Astrocyte of the hippocampus (primary cell): ENCODE data around the gene OR2L3.
"Not testable (repeated sequence)": the region's sequence is repeated elsewhere in the genome, so short reads cannot be mapped to it uniquely, and the experiment has no call there.

Experiments used
- DNase-seq: peaks from one replicate; pipeline ENCODE4 v3.0.0; 2011; ENCODE audit warnings: low read depth, low spot score

OR2L3 gene, protein sequence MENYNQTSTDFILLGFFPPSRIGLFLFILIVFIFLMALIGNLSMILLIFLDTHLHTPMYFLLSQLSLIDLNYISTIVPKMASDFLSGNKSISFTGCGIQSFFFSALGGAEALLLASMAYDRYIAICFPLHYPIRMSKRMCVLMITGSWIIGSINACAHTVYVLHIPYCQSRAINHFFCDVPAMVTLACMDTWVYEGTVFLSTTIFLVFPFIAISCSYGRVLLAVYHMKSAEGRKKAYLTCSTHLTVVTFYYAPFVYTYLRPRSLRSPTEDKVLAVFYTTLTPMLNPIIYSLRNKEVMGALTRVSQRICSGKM

DNA sequence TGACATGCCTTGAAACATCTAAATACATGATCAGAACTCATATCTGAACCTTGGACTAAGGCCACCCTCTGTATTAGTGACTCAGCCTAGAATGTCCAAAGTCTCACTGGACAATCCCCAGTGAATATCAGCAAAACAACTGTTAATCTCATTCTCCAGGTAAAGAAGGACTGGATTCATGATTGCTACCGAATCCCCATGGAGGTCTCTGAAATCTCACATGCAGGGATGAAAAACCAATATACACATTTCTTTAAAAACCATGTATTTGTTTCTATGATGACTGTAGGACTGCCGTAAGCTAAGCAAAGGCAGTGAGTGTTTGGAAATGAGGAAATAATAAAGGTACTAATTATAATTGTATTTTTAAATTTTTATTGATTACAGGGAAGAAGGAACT, at the start of gene OR2L3:
TSS of gene OR2L3 (plus strand) at position 301 of the 400 bp plus-strand sequence. CDS start 13,846 bp downstream, outside the sequence.
- no peak for DNase-seq

DNA sequence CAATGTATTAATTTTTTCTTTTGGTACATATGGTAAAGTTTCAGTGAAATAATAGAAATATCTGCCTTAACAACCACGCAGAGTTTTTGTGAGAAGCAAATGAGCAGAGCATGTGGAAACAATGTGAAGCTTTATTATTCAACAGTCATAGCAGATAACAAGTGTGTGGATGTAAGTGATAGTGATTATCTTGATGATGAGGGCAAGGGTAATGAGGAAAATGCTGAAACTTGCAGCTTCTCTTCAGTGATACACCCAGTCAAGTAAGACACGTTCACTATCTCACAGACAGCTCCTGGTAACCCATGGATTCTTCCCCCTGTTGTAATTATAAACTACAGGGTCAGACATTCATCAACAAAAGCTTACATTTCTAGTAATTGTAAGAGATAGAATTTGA, 47.8 kb upstream of the OR2L3 start:
- DNase-seq, result no peak

DNA sequence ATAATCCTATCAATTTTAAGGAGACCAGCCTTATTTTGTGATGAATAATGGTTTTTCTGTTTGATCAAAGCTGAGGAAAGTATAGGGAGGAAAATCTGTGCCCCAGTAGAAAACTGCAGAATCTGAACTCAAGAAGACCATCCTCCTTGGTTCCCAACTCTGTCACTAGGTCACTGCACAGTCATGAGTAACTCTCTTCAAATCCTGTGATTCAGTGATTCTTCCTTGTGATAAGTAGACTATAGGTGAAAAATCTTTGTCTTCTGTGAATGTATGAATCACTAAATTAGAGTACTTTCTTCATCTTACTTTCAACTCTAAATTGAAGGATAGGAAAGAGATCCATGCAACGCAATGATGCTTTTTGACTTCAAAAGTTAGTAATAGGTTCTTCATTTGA, 46.5 kb upstream of the OR2L3 start:
- no peak for DNase-seq

DNA sequence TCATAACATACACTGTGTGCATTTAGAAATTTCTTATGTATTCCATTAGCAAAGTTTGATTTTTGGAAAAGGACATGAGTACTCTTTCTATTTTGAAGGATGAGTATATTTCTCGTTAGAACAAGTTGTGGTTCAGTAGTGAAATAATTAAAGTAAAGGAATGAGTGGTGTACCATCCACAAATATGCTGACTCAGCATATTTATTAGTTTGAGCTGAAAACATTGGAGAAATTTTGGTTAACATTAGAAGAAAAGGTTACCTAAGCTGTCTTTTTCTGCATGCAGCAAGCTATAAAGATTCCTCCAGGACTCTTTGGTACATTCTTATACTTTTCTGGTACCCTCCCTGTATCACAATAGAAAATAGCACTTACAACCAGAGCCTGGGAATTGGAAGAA, 38.9 kb upstream of the OR2L3 start:
- no peak for DNase-seq

DNA sequence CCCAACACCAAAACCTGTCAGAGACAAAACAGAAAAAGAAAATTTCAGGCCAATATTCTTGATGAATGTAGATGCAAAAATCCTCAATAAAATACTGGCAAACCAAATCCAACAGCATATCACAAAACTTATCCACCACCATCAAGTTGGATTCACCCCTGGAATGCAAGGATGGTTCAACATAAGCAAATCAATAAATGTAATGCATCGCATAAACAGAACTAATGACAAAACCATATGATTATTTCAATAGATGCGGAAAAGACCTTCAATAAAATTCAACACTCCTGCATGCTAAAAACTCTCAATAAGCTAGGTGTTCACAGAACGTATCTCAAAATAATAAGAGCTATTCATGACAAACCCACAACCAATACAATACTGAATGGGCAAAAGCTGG, 37.0 kb upstream of the OR2L3 start:
- DNase-seq, result no peak

DNA sequence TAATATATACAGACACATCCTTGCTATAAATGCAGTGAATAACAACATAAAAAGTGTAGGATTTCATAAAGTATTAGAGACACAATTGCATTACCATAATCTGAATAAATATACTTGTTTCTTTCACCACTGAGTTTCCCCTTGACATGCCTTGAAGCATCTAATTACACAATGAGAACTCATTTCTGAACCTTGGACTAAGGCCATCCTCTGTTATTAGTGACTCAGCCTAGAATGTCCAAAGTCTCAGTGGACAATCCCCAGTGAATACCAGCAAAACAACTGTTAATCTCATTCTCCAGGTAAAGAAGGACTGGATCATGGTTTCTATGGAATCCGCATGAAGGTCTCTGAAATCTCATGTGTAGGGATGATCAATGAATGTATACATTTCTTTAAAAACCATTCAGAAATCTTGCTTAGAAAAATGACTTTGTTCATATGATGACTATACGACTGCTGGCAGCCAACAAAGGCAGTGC, 33.4 kb upstream of the OR2L3 start, which contains the start of gene OR2L5:
TSS of gene OR2L5 (plus strand) at position 432 of the 482 bp plus-strand sequence. CDS start 8,288 bp downstream, outside the sequence.
- DNase-seq, result no peak

DNA sequence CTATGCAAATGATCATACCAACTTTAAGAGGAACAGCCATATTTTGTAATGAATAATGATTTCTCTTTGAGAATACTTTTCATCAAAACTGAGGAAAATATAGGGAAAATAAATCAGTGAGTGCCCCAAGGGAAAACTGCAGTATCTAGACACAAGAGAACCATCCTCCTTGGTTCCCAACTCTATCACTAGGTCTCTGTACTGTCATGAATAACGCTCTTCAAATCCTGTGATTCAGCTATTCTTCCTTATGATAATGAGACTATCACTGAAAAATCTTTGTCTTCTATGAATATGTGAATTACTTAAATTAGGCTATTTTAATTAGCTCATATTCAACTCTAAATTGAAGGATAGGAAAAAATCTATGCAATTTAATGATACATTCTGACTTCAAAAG, 30.8 kb upstream of the OR2L3 start:
- DNase-seq, result no peak

DNA sequence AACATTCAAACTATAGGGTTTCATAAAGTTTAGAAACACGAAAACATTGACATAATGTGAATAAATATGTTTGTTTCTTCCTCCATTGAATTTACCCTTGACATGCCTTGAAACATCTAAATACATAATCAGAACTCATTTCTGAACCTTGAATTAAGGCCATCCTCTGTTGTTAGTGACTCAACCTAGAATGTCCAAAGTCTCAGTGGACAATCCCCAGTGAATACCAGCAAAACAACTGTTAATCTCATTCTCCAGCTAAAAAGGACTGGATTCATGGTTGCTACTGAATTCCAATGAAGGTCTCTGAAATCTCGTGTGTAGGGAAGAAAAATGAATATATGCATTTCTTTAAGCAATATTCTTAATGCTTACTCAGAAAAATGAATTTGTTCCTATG, 16.9 kb upstream of the OR2L3 start, which contains the start of gene OR2L2:
TSS of gene OR2L2 (plus strand) at position 301 of the 400 bp plus-strand sequence. CDS start 8,198 bp downstream, outside the sequence.
- DNase-seq, result no peak

DNA sequence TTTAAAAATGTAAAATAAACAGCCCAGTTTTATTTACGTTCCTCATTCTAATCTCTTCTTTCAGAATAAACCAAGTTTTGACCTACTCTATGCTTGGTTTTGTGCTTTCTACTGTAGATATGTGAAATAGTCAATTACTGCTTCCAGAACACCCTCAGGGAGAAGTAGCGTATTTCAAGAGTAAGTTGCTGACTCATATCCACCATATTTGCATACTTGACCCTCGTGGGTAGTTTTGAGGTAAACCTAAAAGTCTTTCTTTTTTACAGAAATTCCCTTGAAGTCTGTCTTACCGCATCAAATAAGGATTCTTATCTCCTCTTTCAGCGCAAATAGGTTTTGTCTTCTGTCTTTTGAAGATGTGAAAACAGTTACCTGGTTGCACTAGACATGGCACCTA, 1.4 kb upstream of the OR2L3 start:
- DNase-seq, result no peak

DNA sequence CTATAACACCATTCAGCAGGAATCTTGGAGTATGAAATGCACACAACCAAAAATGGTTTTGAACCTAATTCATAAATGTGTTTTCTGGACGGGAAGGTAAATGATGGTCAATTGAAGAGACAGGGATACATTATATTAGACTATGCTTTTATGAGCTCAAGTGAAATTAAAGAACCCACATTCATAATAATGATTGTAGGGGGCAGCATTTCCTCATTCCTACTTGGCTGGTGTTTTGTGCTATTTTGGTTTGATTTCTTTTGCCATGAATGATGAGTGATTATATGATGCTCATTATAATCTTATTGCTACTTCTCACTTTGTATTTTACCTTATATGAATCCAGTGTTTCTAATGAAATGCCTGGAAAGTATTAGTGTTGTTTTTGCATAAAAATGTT, 372 bp downstream of the OR2L3 start:
- DNase-seq, result no peak

DNA sequence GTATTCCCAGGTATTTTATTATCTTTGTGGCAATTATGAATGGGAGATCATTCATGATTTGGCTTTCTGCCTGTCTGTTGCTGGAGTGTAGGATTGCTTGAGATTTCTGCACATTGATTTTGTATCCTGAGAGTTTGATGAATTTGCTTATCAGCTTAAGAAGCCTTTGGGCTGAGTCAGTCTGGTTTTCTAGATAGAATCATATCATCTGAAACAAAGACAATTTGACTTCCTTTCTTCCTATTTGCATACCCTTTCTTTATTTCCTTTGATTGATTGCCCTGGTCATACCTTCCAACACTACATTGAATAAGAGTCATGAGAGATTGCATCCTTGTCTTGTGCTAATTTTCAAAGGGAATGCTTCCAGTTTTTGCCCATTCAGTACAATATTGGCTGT, 8.0 kb downstream of the OR2L3 start:
- DNase-seq, result no peak

DNA sequence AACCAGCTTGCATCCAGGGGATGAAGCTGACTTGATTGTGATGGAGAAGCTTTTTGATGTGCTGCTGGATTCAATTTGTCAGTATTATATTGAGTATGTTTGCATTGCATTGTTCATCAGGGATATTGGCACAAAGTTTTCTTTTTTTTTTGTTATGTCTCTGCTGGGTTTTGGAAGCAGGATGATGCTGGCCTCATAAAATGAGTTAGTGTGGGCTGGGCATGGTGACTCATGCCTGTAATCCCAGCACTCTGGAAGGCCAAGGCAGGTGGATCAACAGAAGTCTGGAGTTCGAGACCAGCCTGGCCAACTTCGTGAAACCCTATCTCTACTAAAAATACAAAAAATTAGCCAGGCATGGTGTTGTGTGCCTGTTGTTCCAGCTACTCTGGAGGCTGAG, 8.6 kb downstream of the OR2L3 start:
- DNase-seq, result no peak

DNA sequence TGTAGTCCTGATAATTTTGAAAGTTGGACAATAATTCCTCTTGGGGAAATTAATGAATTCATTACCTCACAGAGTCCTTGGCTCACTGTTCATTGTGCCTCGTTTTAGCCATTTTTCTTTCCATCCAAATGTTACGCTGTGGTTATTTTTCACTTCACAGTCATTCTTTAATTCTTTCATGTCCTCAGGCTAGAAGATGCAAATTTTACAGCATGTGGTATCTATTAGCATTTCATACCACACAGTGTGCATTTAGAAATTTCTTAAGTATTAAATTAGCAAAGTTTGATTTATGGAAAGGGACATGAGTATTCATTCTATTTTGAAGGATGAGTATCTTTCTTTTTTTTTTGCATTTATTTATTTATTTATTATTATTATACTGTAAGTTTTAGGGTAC, 18.4 kb downstream of the OR2L3 start:
- no peak for DNase-seq

DNA sequence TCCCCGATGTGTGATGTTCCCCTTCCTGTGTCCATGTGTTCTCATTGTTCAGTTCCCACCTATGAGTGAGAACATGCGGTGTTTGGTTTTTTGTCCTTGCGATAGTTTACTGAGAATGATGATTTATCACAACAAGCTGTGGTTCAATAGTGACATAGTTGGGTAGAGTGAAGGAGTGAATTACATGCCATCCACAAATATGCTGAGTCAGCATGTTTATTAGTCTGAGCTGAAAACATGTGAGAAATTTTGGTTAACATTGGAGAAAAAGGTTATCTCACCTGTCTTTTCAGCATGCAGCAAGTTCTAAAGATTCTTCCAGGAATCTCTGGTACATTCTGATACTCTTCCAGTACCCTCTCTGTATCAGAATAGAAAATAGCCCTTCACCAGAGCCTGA, 19.0 kb downstream of the OR2L3 start:
- DNase-seq, result no peak

DNA sequence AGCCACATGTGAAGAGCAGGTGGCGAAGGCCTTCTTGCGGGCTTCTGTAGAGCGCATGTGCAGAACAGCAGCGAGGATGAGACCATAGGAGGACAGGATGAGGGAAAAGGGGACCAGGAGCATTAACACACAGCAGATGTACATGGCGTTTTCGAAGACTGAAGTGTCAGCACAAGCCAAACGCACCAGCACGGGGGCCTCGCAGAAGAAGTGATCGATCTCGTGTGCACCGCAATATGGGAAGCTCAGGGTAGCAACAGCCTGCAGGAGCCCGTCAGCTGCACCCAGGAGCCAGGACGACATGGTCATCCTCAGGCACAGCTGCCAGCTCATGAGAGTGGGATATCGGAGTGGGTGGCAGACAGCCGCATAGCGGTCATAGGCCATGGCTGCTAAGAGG, 37.2 kb downstream of the OR2L3 start:
- DNase-seq, result not testable (repeated sequence)

DNA sequence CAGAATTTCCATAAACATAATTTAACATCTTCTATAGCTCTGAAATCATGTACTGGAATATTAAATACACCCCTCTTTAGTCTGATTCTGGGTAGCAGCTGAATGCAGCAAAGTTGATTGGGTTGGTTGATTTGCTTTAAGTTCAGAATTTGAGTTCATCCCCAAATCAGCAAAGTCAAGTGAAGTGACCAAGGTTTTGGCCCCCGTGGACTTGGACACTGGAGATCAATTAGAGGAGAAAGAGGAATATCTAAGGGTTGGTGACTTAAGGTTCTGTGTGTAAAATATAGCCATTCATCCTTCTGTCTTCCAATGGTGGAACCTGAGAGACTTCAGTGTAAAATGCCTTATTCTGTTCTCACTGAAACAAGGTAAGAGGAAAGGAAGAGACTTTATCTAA, 48.2 kb downstream of the OR2L3 start, which contains the start of gene OR2L13:
TSS of gene OR2L13 (plus strand) at position 301 of the 400 bp plus-strand sequence. CDS start 4,192 bp downstream, outside the sequence.
- no peak for DNase-seq

DNA sequence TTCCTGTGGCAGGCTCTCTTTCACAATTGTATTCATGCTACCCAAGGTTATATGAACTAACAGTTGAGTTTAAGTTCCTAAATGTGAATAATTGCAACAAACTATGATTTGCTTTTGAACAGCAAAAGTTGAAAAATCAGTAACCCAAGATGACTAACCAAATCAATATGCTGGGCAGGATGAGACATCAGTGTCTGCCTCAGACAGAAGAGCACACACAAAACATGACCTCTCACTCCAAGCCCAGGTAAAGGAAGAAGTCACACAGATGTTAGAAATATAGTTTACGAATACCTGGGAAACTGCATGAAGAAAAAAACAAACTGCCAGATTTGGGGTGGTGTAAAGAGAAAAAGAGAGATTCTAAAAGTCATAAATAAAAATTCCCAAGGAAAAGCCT, 51.9 kb downstream of the OR2L3 start:
- no peak for DNase-seq

DNA sequence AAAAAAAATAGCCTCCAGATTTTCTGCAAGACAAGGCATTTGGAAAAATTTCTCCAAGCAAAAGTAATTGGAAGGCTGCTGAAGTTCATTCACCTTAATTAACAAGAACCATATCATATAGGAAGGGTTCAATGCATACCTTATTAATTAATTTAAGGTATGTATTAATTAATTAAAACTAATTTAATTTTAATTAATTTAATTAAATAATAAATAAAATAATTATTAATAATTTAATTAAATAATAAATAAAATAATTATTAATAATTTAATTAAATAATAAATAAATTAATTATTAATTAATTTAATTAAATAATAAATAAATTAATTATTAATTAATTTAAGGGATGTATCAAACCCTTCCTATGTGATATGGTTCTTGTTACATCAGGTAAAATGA, 56.2 kb downstream of the OR2L3 start:
- DNase-seq, result no peak

DNA sequence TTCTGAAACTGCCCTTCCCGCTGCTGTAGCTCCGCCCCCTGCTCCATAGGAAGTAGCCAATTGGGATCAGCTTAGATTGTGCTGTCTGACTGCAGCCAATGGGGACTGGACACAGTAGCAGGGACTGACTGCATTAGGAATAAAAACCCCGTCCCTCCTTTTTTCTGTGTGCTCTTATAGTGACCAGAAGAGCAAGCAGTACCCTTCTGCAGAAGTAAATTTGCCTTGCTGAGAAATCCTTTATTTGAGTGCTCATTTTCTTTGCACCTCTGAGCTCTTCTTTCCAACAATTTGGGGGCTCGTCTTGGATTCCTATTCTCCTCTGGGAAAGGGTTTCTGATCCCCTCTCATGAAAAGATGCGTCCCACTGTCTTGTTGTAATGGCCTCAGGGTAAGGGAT, 64.5 kb downstream of the OR2L3 start:
- DNase-seq, result peak; percentile 0
